Upper lobe of right lung (tissue), 1 donor: ENCODE data around the gene LOXHD1. TPM values are rescaled to one million over a fixed set of nuclear protein-coding genes. Genes with fewer than 3 reads are reported as not detected.

Source experiments
- ATAC-seq: fragments of 200-7000 bp; cut with Tn5 transposase; one replicate; pipeline ENCODE4 v1.9.1; 2020; ENCODE audit warnings: mild to moderate bottlenecking, moderate library complexity
- DNase-seq: peaks from one replicate; pipeline ENCODE4 v3.0.0-alpha.2; 2020
- H3K27ac ChIP-seq: fragments of 200-600 bp; one replicate; pipeline ENCODE4 v1.8.0; 2022
- H3K27me3 ChIP-seq: fragments of 200-600 bp; one replicate; pipeline ENCODE4 v1.8.0; 2022; ENCODE audit warnings: mild to moderate bottlenecking
- H3K36me3 ChIP-seq: fragments of 200-600 bp; one replicate; pipeline ENCODE4 v1.8.0; 2022
- H3K4me1 ChIP-seq: fragments of 200-600 bp; one replicate; pipeline ENCODE4 v1.8.0; 2022
- H3K4me3 ChIP-seq: fragments of 200-600 bp; one replicate; pipeline ENCODE4 v1.8.0; 2022; ENCODE audit warnings: mild to moderate bottlenecking
- H3K9me3 ChIP-seq: fragments of 200-600 bp; one replicate; pipeline ENCODE4 v1.8.0; 2022
- intact Hi-C: fragments of 100-400 bp; cut with DNase I; formaldehyde crosslinking; loops from one replicate; pipeline ENCODE4 v1.11.0; 2022
- total RNA-seq: library from RNA; stranded (reverse); fragmentation: NEBNext Ultra II Directional; extraction: Animal tissue kit (Norgen Biotek cat#: 25700); gene quantifications from one replicate; pipeline ENCODE4 v1.2.1, GENCODE V29; 2021
- TF ChIP-seq, protein P1 (sequence below): fragments of 200-600 bp; IDR thresholded peaks from one replicate; pipeline ENCODE4 v1.8.0; 2022; ENCODE audit warnings: antibody characterized with exemption
- donor health status: DM: no; HTN: yes; CAD: no; lungs with severe emphysema.

Gene LOXHD1
- total RNA-seq, 1 donor from 2014 or later: 2.7 TPM

DNA sequence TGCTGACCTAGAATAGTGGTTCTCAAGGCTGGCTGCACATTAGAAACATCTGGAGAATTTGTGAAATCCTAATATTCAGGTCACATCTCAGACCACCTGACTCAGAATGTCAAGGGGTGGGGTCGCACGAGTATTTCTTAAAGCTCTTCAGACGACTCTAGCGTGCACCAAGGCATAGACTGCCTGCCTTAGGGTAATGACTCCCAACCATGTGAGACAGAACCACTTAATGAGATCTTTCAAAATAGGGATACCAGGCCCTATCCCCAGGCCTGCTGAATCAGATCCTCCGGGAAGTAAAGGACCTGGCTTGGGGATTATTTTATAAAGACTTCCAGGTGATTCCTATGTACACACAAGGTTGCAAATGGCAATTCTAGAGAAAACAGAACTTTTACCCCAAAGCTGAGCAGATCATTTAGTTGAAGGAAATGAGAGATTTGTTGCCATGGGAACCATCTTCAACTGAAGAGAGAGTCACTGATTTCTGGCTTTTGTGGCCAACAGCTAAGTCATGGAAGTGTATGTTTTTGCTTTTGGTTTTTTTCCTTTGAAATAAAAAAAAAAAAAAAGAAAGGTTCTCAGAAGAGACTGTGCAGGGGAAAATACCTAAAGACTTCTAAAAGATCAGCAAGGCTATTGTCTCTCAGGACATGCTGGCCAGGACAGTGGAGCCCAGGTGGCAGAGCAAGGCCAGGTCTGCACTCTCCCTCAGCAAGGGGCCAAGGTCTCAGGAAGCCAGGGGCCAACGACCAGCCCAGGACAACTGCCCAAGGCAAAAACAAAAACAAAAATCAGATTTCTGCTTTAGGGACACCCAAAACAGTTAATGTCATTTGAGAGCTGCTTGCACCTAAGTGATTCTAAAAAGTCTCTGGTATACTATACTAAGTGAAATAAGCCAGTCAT, 15.3 kb upstream of the LOXHD1 start:
- Histone ChIP-seq H3K9me3 (no peaks in the 10 kb centered on the region), H3K4me3 (no peak overlapping the region), H3K4me1 (no peaks in the 10 kb centered on the region), H3K36me3 (no peaks in the 10 kb centered on the region), H3K27ac (no peak overlapping the region), H3K27me3 (peaks cover 8% of the 10 kb centered on the region)
- ATAC-seq (no peak), DNase-seq (no peak)
- TF ChIP-seq, protein P1, sequence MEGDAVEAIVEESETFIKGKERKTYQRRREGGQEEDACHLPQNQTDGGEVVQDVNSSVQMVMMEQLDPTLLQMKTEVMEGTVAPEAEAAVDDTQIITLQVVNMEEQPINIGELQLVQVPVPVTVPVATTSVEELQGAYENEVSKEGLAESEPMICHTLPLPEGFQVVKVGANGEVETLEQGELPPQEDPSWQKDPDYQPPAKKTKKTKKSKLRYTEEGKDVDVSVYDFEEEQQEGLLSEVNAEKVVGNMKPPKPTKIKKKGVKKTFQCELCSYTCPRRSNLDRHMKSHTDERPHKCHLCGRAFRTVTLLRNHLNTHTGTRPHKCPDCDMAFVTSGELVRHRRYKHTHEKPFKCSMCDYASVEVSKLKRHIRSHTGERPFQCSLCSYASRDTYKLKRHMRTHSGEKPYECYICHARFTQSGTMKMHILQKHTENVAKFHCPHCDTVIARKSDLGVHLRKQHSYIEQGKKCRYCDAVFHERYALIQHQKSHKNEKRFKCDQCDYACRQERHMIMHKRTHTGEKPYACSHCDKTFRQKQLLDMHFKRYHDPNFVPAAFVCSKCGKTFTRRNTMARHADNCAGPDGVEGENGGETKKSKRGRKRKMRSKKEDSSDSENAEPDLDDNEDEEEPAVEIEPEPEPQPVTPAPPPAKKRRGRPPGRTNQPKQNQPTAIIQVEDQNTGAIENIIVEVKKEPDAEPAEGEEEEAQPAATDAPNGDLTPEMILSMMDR: no peak
- intact Hi-C loops: no loop called here

DNA sequence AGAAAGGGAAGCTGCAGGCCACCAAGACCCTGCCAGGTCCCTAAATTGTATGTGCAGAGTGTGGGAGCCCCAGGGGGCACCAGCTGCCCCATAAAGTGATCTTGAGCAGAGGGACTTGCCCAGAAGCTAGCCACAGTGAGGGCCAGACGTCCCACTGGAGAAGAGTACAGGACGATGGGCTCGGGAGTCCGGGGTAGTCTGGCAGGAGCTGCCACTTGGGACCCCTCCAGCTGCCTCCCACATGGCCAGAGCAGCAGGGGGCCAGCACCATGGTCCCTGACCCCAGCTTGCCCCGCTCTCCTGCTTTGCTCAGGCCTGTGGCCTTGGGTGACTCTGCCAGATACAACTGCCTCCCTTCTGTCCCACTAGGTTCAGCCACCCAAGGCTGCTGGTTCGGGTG, 11.7 kb upstream of the LOXHD1 start:
- DNase-seq (no peak), ATAC-seq (no peak)
- Histone ChIP-seq H3K36me3 (no peaks in the 10 kb centered on the region), H3K27me3 (peaks cover 3% of the 10 kb centered on the region), H3K9me3 (no peaks in the 10 kb centered on the region), H3K4me3 (no peak overlapping the region), H3K4me1 (no peaks in the 10 kb centered on the region), H3K27ac (no peak overlapping the region)
- intact Hi-C loops: no loop called here
- TF ChIP-seq, protein P1: no peak

DNA sequence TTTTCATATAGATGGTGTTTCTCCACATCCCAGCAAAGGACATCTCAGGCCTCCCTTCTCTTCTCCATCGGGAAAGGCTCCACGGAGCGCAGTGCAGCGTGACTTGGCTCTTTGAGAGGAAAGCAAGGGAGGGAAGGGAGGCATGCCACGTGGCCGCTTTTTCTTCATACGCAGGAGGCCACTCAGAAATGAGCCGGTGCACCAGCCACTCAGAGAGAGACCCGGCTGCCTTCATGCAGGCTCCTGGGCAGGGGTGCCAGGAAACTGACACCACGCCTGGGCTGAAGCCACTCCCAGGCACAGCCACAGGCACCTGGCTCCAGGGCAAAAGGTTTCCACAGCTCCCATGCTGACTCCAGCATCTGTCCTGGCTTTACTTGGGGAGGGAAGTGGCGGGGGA, 11.1 kb upstream of the LOXHD1 start:
- ATAC-seq: no peak
- Histone ChIP-seq H3K36me3 (no peaks in the 10 kb centered on the region), H3K4me1 (no peaks in the 10 kb centered on the region), H3K4me3 (no peak overlapping the region), H3K9me3 (no peaks in the 10 kb centered on the region), H3K27ac (no peak overlapping the region), H3K27me3 (peaks cover 3% of the 10 kb centered on the region)
- TF ChIP-seq, protein P1: no peak
- intact Hi-C loops: no loop called here
- DNase-seq: no peak

DNA sequence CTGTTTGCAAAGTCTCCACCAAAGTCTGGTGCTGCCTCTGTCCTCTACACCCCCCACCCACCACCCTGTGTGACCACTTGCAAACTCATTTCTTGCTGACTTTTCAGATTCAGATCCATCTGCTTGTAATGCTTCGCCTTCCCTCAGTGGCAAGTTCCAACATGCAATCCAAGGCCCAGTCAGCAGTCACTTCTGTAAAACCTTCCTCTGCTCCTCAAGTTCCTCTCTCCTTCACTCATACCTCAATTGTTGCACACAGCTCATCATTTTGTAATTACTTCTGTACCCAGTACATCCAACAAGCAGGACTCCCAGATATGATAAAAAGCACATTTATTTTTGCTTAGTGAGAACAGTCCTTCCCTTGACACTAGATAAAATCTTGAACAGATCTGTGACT, 6.5 kb upstream of the LOXHD1 start:
- no peak overlapping the region for H3K4me3 ChIP-seq
- ATAC-seq (no peak), DNase-seq (no peak)
- no peaks in the 10 kb centered on the region for H3K4me1 ChIP-seq
- TF ChIP-seq, protein P1: no peak
- no peaks in the 10 kb centered on the region for H3K9me3 ChIP-seq
- no peak overlapping the region for H3K27ac ChIP-seq
- intact Hi-C loops: no loop called here
- H3K27me3 ChIP-seq: peaks cover under 1% of the 10 kb centered on the region
- H3K36me3 ChIP-seq: no peaks in the 10 kb centered on the region

DNA sequence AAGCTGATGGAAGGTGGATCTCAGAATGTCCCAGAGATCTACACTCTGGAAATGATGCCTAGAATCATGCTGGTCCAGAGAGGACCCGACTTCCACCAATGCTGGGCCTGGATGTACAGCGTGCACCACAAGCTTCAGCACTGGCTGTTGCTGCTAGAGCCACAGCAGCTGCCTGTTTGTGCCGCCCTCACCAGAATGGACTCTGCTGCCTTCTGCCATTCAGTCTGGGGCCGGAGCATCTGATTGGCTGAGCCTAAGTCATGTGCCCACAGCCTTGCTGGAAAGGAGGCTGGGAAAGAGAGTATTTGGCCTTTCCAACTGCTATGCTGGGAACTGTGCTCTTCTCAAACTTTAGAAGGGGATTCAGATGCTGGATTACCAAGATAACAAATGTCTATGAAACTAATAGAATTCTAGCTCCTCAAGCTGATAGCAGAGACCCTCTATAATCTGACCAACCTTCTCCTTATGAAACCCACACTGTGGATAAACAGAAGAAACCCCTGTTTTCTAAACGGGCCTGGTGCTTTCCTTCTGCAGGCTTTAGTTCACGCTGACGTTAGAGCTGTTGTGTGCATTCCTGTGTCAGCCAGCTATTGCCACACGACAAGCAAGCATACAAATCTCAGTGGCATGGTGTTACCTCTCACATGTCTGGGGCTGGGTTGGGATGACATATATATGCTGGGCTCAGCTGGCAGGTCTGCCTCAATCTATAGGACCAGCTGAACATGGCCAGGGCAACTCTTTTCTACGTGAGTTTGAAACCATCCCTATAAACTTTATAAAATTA, 4.1 kb upstream of the LOXHD1 start:
- Histone ChIP-seq H3K9me3 (no peaks in the 10 kb centered on the region), H3K36me3 (no peaks in the 10 kb centered on the region), H3K4me3 (no peak overlapping the region), H3K27ac (no peak overlapping the region), H3K4me1 (no peaks in the 10 kb centered on the region), H3K27me3 (no peaks in the 10 kb centered on the region)
- TF ChIP-seq, protein P1: no peak
- DNase-seq: no peak
- intact Hi-C loops: no loop called here
- ATAC-seq: no peak
